ENCODE results near the gene TBC1D24.

- TF ChIP-seq, protein P1, sequence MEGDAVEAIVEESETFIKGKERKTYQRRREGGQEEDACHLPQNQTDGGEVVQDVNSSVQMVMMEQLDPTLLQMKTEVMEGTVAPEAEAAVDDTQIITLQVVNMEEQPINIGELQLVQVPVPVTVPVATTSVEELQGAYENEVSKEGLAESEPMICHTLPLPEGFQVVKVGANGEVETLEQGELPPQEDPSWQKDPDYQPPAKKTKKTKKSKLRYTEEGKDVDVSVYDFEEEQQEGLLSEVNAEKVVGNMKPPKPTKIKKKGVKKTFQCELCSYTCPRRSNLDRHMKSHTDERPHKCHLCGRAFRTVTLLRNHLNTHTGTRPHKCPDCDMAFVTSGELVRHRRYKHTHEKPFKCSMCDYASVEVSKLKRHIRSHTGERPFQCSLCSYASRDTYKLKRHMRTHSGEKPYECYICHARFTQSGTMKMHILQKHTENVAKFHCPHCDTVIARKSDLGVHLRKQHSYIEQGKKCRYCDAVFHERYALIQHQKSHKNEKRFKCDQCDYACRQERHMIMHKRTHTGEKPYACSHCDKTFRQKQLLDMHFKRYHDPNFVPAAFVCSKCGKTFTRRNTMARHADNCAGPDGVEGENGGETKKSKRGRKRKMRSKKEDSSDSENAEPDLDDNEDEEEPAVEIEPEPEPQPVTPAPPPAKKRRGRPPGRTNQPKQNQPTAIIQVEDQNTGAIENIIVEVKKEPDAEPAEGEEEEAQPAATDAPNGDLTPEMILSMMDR (conservative IDR thresholded peaks at IDR 0.05 in 1 of 2, IDR thresholded peaks at IDR 0.05 in 1 of 2; ENCODE audit: low read depth in 1 of 2, low read length in 2 of 2): no peak
- TF ChIP-seq EZH2 (IDR thresholded peaks at IDR 0.05; ENCODE audit: low read length, missing control alignments): no peak
Observed at GRCh38 chr16:2477327-2477726, 2.4 kb downstream of the TBC1D24 start.
